Measurements from ENCODE around the gene PIPOX. TPM values are rescaled to one million over a fixed set of nuclear protein-coding genes. Genes with fewer than 3 reads are reported as not detected.
A peak's percentile ranks its signal among the peaks of the same experiment; 100 is the strongest.

Gene PIPOX
- total RNA-seq, 6 donors from 2014 or later: 0.91 to 3.6 (median 2.2) TPM; not detected in 2

- Histone ChIP-seq H3K36me3 (peaks cover 35 to 100% (median 95%) of the 10 kb centered on the region in 4 donors), H3K9me3 (no peaks in the 10 kb centered on the region), H3K27ac (no peak overlapping the region), H3K4me3 (no peak overlapping the region), H3K27me3 (no peaks in the 10 kb centered on the region), H3K4me1 (no peaks in the 10 kb centered on the region)
- no peak for TF ChIP-seq POLR2AphosphoS5 (IDR thresholded peaks at IDR 0.05)
- TF ChIP-seq POLR2A (IDR thresholded peaks at IDR 0.05): no peak
- TF ChIP-seq CTCF (IDR thresholded peaks at IDR 0.05): no peak
- no peak for TF ChIP-seq EP300 (IDR thresholded peaks at IDR 0.05)
- DNase-seq (peak in 1 of 2 donors; percentile 53), ATAC-seq (ENCODE audit: low FRiP score in 2 of 2) (no peak)
- 98% methylated on average over 17 to 20 of the region's 20 CpGs for WGBS, 2 donors
Measured at GRCh38 chr17:29093090-29093871, 50.3 kb downstream of the PIPOX start.

GRCh38 chr17:29094101-29094708, 51.3 kb downstream of the PIPOX start:
- H3K36me3 ChIP-seq: peaks cover 41 to 100% (median 98%) of the 10 kb centered on the region in 4 donors

GRCh38 chr17:29095439-29095838, 52.5 kb downstream of the PIPOX start:
- Histone ChIP-seq H3K4me3 (no peak overlapping the region), H3K36me3 (peaks cover 42 to 100% (median 97%) of the 10 kb centered on the region in 4 donors), H3K27ac (no peak overlapping the region), H3K9me3 (no peaks in the 10 kb centered on the region), H3K27me3 (no peaks in the 10 kb centered on the region), H3K4me1 (no peaks in the 10 kb centered on the region)
- TF ChIP-seq EP300 (IDR thresholded peaks at IDR 0.05): no peak
- no peak for TF ChIP-seq CTCF (IDR thresholded peaks at IDR 0.05)
- TF ChIP-seq POLR2AphosphoS5 (IDR thresholded peaks at IDR 0.05): no peak
- no peak for TF ChIP-seq POLR2A (IDR thresholded peaks at IDR 0.05)
- DNase-seq: no peak
- 91 to 98% methylated on average over 3 to 6 of the region's 6 CpGs for WGBS, 2 donors
- ATAC-seq (ENCODE audit: low FRiP score in 2 of 2): no peak

More at GRCh38 chr17:29094101-29094708, 51.3 kb downstream of the PIPOX start:
- ATAC-seq (ENCODE audit: low FRiP score in 2 of 2) (no peak), DNase-seq (no peak)
- 91 to 96% methylated on average over 11 of the region's 11 CpGs for WGBS, 2 donors
- Histone ChIP-seq H3K27ac (no peak overlapping the region), H3K4me3 (no peak overlapping the region), H3K9me3 (no peaks in the 10 kb centered on the region), H3K4me1 (no peaks in the 10 kb centered on the region), H3K27me3 (no peaks in the 10 kb centered on the region)
- TF ChIP-seq POLR2A (IDR thresholded peaks at IDR 0.05): no peak
- TF ChIP-seq POLR2AphosphoS5 (IDR thresholded peaks at IDR 0.05): no peak
- no peak for TF ChIP-seq CTCF (IDR thresholded peaks at IDR 0.05)
- TF ChIP-seq EP300 (IDR thresholded peaks at IDR 0.05): no peak

- no peak overlapping the region for H3K27ac ChIP-seq
- TF ChIP-seq POLR2A (IDR thresholded peaks at IDR 0.05): no peak
- 64 to 85% methylated on average over 6 of the region's 6 CpGs for WGBS, 2 donors
- H3K27me3 ChIP-seq: no peaks in the 10 kb centered on the region
- H3K9me3 ChIP-seq: no peaks in the 10 kb centered on the region
- no peaks in the 10 kb centered on the region for H3K4me1 ChIP-seq
- DNase-seq (no peak), ATAC-seq (ENCODE audit: low FRiP score in 2 of 2) (no peak)
- H3K4me3 ChIP-seq: no peak overlapping the region
- H3K36me3 ChIP-seq: peaks cover 39 to 100% (median 94%) of the 10 kb centered on the region in 4 donors
Measured at GRCh38 chr17:29096094-29096493, 53.2 kb downstream of the PIPOX start.

- Histone ChIP-seq H3K27me3 (no peaks in the 10 kb centered on the region), H3K9me3 (no peaks in the 10 kb centered on the region), H3K36me3 (peaks cover 31 to 100% (median 86%) of the 10 kb centered on the region in 4 donors), H3K4me3 (no peak overlapping the region), H3K27ac (no peak overlapping the region), H3K4me1 (no peaks in the 10 kb centered on the region)
- no peak for TF ChIP-seq CTCF (IDR thresholded peaks at IDR 0.05)
- 94 to 98% methylated on average over 5 of the region's 5 CpGs for WGBS, 2 donors
- DNase-seq (no peak), ATAC-seq (ENCODE audit: low FRiP score in 2 of 2) (no peak)
Measured at GRCh38 chr17:29099527-29099926, 56.6 kb downstream of the PIPOX start.
